ENCODE measurements around the gene RBCK1. TPM values are rescaled to one million over a fixed set of nuclear protein-coding genes. Genes with fewer than 3 reads are reported as not detected.
"Not testable (repeated sequence)": the region's sequence is repeated elsewhere in the genome, so short reads cannot be mapped to it uniquely, and the experiment has no call there.

RBCK1 gene
- total and polyA plus RNA-seq, 9 of the 15 experiments (the other 6 are each of a cell fraction or from before 2014, with no cell fraction given): 5.9 to 59.3 (median 26.5) TPM

DNA sequence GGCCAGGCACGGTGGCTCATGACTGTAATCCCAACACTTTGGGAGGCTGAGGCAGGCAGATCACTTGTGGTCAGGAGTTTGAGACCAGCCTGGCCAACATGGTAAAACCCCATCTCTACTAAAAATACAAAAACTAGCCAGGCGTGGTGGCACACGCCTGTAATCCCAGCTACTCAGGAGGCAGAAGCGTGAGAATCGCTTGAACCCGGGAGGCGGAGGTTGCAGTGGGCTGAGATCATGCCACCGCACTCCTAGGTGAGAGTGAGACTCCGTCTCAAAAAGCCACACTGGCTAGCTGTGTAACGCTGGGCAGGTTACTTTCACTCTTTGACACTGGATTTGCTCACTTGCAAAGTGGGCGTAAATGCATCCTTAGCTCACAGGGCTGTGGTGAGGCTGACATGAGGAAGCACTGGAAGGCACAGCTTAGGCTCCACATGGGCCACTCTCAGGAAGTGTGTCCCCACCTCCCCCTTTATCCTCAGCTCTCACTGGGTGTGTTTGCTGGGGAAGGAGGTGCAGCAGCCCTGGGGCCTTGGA, 35.5 kb upstream of the RBCK1 start (continued):
- TF ChIP-seq CREB1 (IDR thresholded peaks at IDR 0.05): not testable (repeated sequence)
- 0 out of 2 replicates have a peak, but pooled peaks have one; percentile 15 for TF ChIP-seq CREB1 (CRISPR knock-in tag; IDR thresholded peaks at IDR 0.05)
- TF ChIP-seq NFRKB (IDR thresholded peaks at IDR 0.05; ENCODE audit: low read depth): peak; percentile 94; the same call in 1 of the 2 replicates
- 0 out of 2 replicates have a peak, but pooled peaks have one; percentile 13 for TF ChIP-seq EGR1 (conservative IDR thresholded peaks at IDR 0.05)
- peak in 1 of 2 experiments; percentile 29; a peak in 1 of 4 replicates for TF ChIP-seq KDM1A (IDR thresholded peaks at IDR 0.05)
- TF ChIP-seq, protein P1, sequence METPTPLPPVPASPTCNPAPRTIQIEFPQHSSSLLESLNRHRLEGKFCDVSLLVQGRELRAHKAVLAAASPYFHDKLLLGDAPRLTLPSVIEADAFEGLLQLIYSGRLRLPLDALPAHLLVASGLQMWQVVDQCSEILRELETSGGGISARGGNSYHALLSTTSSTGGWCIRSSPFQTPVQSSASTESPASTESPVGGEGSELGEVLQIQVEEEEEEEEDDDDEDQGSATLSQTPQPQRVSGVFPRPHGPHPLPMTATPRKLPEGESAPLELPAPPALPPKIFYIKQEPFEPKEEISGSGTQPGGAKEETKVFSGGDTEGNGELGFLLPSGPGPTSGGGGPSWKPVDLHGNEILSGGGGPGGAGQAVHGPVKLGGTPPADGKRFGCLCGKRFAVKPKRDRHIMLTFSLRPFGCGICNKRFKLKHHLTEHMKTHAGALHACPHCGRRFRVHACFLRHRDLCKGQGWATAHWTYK (CRISPR knock-in tag; IDR thresholded peaks at IDR 0.05): peak; percentile 10; the same call in 1 of the 2 replicates
- 0 out of 2 replicates have a peak, but pooled peaks have one; percentile 44 for TF ChIP-seq ZBTB17 (CRISPR knock-in tag; IDR thresholded peaks at IDR 0.05)
- TF ChIP-seq, protein P2, sequence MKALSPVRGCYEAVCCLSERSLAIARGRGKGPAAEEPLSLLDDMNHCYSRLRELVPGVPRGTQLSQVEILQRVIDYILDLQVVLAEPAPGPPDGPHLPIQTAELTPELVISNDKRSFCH (CRISPR knock-in tag; IDR thresholded peaks at IDR 0.05): not testable (repeated sequence)
- TF ChIP-seq, protein P2 (tag; IDR thresholded peaks at IDR 0.05): peak; percentile 28
- 0 out of 2 replicates have a peak, but pooled peaks have one; percentile 1 for TF ChIP-seq DIDO1 (tag; IDR thresholded peaks at IDR 0.05; ENCODE audit: low read depth)
- TF ChIP-seq FOXJ2 (tag; IDR thresholded peaks at IDR 0.05): 0 out of 2 replicates have a peak, but pooled peaks have one; percentile 12
- TF ChIP-seq GTF2A2 (tag; IDR thresholded peaks at IDR 0.05): 0 out of 2 replicates have a peak, but pooled peaks have one; percentile 57
- 0 out of 2 replicates have a peak, but pooled peaks have one; percentile 21 for TF ChIP-seq ZNF507 (tag; conservative IDR thresholded peaks at IDR 0.05)
- TF ChIP-seq DMBX1 (CRISPR knock-in tag; IDR thresholded peaks at IDR 0.05; ENCODE audit: borderline replicate concordance): peak; percentile 87
- peak; percentile 26; the same call in 1 of the 2 replicates for TF ChIP-seq SMAD3 (CRISPR knock-in tag; conservative IDR thresholded peaks at IDR 0.05)
